ENCODE results near the gene DYSF.

- TF ChIP-seq GATA2 (IDR thresholded peaks at IDR 0.05; ENCODE audit: low read depth, low read length) (no peak), GATA3 (IDR thresholded peaks at IDR 0.05; ENCODE audit: low read depth, low read length) (no peak)
Measured at GRCh38 chr2:71694501-71695234, 241.3 kb downstream of the DYSF start.

Measured in SH-SY5Y (cell line).